HG03520 (cell line): ENCODE measurements around the gene UGT1A6.

ENCODE experiments used
- ATAC-seq: cut with Tn5 transposase; IDR thresholded peaks from one replicate; pipeline ENCODE4 v1.9.1; 2021; ENCODE audit warnings: mild to moderate bottlenecking, moderate library complexity; ENCODE audit not compliant: unreplicated experiment

The UGT1A6 gene

DNA sequence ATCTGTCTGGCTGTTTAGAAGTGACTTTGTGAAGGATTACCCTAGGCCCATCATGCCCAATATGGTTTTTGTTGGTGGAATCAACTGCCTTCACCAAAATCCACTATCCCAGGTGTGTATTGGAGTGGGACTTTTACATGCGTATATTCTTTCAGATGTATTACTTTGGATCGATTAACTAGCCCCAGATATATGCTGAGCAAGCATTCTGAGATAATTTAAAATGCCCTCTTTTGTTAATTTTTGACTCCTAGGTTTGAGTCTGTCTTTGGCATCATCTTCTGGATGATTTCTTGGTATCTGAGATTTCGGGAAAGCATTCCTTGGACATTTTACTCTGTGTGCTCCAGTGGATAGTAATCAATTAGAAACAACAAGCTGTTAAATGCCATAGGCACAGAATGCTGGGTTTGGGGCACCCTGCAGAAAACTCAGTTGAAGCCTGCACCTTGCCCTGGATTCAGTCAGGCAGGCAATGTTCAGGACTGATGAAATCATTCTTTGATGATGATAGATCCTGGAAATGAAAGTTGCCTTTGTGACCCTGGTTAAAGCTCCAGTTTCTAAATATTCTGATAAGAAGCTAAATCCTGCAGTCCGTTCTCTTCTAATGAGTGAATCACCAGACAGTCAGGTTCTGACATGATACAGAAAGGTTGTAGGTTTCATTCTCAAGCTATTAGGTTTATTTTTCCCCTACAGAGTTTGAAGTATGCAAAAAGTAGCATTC lies 68.5 kb downstream of the UGT1A6 start:
- ATAC-seq = no peak

DNA sequence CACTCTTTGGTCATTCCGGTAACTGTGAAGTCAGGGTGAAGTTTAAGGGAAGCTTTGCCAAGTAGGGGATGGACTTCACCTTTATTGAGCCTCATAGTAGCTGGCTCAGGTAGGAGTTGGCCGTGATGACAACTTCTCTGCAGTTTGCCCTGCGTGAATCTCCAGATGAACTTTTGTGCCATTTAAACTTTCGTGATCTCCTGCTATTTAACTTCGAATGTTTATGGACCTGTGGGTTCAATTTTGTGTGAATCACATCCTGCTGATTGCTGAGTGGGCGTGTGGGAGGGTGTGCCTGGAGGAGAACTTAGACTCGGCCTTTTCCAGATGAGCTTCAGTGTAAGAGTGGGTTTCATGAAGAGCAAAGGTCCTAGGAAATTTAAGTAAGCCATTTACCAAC lies 71.6 kb downstream of the UGT1A6 start:
- ATAC-seq = no peak

DNA sequence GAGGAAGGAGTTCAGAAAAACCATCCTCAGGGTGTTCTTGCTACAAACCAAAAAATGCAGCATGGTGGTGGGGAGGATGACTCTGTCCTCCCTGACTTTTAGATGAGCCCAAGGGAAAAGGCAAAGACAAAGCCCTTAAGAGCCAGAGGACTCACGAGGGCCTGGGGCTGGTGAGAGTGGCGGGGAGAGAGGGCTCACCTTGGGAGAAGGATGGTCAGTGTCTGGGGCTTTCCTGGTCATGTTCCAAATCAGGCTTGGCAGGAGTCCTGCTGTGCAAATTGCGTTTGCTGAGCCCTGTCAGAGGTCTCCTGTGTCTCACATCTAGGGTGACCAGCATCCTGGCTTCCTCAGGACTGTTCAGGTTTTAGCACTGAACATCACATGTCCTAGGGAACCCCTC lies 72.1 kb downstream of the UGT1A6 start:
- ATAC-seq = no peak

DNA sequence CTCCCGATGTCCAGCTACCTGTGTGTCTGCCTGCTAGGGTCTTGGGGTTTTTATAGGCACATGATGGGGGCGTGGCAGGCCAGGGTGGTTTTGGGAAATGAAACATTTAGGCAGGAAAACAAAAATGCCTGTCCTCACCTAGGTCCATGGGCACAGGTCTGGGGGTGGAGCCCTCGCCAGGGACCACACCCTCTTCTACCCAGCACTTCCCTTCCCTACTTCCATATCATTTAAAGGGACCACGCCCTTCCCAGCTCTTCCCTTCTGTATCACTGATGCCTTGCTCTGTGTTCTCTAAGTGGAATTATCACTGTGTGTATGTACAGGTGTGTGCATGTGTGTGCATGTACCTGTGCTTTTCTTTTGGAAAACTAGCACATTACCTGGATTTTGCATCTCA lies 73.7 kb downstream of the UGT1A6 start:
- no peak for ATAC-seq

DNA sequence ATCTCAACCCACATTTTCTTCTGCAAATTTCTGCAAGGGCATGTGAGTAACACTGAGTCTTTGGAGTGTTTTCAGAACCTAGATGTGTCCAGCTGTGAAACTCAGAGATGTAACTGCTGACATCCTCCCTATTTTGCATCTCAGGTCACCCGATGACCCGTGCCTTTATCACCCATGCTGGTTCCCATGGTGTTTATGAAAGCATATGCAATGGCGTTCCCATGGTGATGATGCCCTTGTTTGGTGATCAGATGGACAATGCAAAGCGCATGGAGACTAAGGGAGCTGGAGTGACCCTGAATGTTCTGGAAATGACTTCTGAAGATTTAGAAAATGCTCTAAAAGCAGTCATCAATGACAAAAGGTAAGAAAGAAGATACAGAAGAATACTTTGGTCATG lies 75.4 kb downstream of the UGT1A6 start:
- no peak for ATAC-seq

DNA sequence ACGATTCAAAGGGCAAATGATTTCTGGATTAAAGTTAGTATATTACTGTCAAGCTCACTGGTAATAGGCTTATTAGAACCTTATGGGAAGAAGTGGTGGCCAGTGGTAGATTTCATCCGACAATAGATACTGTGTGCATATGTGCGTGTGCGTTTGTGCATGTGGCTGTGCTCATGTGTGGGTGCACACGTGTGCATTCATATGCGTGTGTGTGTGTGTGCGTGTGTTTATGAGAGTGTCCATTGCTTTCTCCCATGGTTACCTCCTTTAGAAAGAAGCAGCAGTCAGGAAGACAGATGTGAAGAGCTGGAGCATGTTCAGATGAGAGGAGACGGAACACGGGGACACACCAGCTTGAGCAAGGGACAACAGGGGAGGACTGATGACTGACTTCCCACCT lies 76.6 kb downstream of the UGT1A6 start:
- ATAC-seq = no peak

DNA sequence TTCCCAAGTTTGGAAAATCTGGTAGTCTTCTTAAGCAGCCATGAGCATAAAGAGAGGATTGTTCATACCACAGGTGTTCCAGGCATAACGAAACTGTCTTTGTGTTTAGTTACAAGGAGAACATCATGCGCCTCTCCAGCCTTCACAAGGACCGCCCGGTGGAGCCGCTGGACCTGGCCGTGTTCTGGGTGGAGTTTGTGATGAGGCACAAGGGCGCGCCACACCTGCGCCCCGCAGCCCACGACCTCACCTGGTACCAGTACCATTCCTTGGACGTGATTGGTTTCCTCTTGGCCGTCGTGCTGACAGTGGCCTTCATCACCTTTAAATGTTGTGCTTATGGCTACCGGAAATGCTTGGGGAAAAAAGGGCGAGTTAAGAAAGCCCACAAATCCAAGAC lies 79.5 kb downstream of the UGT1A6 start:
- ATAC-seq = no peak

DNA sequence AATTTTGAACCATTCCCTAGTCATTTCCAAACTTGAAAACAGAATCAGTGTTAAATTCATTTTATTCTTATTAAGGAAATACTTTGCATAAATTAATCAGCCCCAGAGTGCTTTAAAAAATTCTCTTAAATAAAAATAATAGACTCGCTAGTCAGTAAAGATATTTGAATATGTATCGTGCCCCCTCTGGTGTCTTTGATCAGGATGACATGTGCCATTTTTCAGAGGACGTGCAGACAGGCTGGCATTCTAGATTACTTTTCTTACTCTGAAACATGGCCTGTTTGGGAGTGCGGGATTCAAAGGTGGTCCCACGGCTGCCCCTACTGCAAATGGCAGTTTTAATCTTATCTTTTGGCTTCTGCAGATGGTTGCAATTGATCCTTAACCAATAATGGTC lies 79.9 kb downstream of the UGT1A6 start:
- ATAC-seq = no peak

DNA sequence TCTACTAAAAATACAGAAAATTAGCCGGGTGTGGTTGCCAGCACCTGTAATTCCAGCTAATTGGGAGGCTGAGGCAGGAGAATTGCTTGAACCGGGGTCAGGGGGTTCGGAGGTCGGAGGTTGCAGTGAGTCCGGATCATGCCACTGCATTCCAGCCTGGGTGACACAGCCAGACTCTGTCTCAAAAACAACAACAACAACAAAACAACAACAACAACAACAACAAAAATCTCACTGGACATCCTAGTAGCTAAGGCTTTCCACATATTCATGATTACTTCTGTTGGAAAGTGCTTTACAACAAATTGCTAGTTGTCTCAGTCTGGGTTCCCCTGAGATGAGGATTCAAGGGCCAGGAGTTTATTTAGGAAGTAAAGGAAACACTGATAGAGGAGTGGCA lies 81.2 kb downstream of the UGT1A6 start:
- no peak for ATAC-seq

DNA sequence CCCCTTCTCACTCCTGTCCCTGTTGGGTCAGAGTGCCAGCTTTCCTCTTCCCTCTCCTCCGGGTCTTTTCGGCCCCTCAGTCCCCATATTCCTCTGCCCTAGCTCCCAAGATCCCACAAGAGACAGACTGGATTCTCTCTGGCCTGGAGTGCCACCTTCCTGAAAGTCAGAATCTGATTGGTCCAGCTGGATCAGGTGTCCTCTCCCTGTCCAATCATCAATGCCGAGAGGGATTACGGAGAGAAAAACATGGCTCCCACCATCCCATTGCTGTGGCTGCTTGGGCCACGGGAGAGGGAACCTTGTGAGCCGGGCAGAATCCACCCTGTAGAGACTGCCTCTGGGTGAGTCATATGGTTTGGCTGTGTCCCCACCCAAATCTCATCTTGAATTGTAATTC lies 82.7 kb downstream of the UGT1A6 start:
- no peak for ATAC-seq

DNA sequence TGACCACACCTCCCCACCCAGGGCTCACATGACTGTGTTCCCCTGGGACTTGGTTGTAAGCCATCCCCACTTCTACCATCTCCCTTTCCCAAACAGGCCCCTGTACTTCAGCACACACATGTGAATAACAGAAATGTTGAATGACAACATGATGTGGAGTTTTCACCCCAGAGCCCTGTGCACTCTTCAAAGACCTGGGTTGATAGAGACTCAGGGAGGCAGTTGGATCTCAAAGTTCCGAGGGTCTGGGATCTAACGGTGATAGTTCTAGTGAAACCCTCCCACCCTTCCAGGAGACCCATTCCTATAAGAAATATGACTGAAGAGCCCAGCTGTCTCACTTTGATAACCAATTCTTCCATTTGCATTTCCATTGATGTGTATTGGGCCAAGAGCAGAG lies 85.3 kb downstream of the UGT1A6 start, which contains the start of gene MROH2A:
TSS of gene MROH2A (plus strand) at position 301 of the 400 bp plus-strand sequence. CDS start 1,029 bp downstream, outside the sequence.
- ATAC-seq = no peak

DNA sequence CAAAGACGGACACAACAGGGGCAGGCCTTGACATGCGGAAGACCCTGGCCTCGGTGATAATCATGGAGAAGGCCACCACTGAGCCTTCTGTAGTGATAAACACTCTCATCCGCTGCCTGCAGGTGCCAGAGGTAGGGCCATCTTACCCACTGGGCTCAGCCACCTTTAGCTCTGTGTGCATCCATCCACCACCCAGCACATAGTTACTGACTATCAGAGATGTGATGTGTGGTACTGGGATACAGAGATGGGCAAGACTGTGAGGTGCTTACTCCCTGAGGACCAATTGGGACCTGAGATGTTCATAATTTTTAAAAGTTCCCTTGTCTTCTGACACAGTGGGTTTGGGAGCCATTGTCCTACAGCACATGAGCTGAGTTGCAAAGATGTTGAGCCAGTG lies 87.0 kb downstream of the UGT1A6 start:
- no peak for ATAC-seq

DNA sequence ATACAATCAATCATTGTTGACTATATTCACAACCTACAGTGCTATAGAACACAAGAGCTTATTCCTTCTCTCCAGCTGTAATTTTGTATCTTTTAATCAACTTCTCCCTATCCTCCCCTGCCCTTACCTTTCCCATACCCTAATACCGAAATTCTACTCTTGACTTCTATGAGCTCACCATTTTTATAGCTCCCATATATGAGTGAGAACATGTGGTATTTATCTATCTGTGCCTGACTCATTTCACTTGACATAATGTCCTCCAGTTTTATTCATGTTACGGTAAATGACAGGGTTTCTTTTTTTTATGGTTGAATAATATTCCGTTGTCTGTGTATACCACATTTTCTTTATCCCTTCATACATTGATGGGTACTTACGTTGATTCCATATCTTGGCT lies 88.1 kb downstream of the UGT1A6 start:
- no peak for ATAC-seq

DNA sequence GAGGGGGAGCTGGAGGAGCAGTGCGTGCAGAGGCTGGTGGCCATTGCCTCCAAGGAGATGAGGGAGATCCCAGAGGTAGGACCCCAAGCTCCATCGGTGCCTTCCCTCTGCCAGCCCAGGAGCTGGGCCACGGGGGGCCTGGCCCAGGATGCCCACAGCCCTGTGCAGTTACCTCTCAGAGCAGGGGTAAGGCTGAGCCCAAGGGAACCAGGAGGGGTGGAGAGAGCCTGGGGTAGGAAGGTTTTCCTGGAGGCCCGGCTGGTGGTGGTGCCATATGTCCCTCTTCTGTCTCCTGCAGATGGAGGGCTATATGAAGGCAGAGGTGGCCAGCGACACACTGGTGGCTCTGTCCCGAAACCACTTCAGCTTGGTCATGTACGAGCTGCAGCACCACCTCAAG lies 96.9 kb downstream of the UGT1A6 start:
- no peak for ATAC-seq

DNA sequence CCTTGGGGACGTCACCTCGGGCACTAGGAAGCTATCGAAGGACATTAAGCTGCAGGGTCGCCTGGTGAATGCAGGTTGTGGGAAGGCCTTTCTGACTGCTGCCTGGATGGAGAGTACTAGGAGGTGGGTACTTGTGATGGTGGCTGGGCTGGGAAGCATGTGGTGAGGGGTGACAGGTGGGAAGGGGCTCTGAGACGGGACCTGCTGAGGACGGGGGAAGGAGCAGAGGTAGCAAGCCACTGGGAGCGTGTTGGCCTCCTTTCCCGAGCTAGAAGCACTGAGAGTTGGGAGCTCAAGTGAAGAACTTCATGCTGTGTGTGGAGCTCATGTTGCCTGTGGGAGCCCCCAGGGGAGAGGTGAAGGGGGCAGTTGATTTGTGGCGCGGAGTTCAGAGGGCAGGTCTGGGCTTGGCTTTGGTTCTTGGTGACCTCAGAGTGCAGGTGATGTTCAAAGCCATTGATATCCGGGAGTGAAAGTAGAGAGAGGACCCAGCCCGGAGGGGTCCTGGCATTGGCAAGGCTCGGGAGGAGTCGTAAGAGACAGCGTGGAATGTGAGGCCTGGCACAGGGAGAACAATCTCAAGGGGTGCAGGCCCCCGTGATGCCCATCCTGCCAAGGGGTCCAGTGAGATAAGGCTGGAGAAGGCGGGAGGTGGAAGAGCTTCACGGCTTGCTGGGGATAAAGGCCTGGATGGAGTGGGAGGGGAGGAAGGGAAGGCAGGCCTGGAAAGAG lies 98.6 kb downstream of the UGT1A6 start:
- ATAC-seq = no peak

DNA sequence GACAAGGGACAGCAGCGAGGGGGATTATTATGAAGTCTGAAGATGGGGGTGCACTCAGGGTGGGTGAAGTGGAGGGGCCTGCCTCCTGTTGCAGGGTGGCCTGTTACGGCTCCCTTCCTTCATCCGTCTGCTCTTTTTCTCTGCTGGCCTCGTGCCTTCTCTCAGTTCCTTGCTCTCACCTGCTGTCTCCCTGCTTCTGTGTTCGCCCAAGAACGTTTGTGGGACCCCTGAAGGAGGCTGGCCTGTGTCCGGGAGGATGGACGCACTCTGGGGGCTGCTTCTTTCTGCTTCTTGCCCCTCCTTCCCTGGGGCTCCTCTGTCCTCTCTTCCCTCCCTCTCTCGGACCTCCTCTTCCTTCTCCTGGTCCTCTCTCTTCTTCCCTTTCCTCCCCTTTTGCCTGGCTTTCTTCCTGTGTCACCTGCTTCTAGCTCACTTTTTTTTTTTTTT lies 99.2 kb downstream of the UGT1A6 start:
- ATAC-seq = no peak

DNA sequence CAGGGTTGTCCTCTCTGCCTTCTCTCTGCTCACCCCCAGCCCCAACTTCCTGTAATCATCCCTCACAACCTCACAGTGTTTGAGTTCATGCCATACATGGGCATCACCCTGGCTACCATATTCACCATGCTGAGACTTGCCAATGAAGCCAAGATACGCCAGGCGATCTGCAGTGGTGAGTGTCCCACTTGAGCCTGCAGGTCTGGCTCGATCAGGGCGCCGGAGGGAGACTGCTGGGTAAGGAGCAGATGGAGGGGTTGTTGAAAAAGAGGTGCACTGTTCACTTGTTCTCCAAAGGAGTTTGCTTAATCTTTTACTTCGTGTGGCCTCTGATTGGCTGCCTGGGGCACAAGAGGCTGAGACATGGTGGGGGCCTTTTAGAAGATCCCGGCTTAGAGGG lies 100.0 kb downstream of the UGT1A6 start:
- ATAC-seq = no peak

DNA sequence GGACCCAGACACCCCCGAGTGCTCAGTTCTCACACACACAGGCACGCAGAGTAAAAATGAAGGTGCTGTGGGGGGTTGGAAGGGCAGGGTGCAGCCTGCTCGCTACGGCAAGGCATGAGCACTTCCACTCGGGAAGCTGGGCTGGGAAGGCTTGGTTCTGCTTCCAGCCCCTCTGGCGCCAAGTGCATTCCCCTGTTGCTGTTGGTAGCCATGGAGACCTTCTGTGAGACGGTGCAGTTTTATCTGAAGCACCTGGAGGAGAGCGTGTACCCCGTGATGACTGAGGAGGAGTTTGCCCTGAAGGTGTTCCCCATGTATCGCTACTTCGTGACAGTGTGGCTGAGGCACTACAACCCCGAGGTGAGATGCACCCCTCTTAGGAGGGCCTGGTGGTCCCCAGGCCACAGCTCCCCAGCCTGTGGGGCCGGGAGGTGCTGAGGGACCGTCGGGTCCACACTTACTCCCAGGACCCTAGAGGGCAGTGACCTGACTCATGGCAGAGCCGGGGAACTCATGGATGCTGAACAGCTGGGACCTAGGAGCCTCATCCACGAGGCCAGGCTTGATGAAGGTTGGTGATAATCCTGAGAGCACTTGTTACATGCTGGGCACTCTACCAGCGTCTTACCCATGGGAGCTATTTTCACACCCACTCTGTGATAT lies 100.9 kb downstream of the UGT1A6 start:
- ATAC-seq = no peak

DNA sequence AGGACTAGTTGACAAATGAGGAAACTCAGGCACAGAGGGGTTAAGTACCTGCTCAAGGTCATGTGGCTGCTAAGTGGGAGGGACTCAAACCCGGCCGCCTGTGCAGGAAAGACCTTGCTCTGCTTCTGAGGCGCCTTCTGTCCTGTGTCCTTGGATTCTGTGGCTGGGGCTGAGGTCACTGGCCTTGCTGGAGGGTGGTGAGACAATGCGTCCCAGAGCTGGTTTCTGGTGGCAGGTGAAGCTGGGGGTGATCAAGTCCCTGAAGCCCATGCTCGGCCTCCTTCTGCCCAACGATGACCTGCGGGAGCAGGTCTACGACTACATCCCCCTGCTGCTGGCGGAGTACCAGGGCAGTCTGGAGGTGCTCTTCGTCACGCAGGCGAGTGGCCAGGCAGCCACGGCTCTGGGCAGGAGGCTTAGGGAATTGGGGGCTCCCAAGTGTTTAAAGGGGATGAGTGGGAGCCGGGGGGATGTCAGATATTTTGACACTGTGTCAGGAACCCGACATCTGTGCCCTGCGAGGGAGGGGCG lies 101.5 kb downstream of the UGT1A6 start:
- ATAC-seq = no peak

DNA sequence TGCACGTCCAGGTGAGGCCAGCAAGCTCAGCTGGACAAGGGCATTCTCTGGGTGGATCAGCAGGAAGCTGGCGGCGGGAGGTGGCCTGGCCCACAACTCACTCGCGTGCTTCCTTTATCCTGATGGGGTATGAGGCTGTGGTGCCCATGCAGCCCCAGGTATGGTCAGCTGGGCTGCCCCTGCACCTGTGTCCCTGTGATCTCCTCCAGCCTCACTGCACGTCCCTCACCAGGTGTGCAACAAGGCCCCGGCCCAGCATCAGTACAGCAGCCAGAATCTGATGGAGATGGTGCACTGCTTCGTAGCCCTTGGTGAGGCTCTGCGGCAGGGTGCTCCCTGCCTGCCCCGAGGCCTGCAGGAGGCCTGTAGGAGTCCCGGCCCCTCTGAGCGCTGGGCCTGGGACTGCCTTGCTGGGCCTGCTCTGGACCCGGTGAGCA lies 103.1 kb downstream of the UGT1A6 start:
- no peak for ATAC-seq

DNA sequence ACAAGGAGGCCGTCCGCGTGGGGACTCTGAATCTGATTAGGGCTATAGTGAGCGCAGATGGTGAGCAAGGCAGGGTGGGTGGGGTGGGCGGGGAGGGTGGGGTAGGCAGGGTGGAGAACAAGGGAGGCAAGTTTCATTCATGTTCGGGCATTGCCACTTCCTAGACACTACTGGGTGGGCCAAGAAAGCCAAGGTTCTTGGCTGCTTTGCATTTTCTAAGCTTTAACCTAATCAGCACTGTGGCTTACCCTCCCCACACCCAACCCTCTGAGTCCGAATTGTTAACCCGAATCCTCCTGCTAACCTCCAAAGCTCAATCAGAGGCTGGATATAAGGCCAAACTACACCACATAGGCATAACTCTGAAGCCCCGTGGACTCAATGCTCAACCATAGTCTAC lies 103.6 kb downstream of the UGT1A6 start:
- ATAC-seq = no peak
